ENCODE results near the gene RGMB. TPM values are rescaled to one million over a fixed set of nuclear protein-coding genes. Genes with fewer than 3 reads are reported as not detected.

Gene RGMB
- total and polyA plus RNA-seq, 2 donors (not counting 3 experiments of a cell fraction or from before 2014, with no cell fraction given), result 15.0 to 31.3 TPM

- Histone ChIP-seq H3K27ac (ENCODE audit: insufficient read depth, low read depth, low read length) (no peak overlapping the region), H3K79me2 (ENCODE audit: control insufficient read depth, insufficient read depth, low read length) (peaks cover 4% of the 10 kb centered on the region), H3K9me1 (replicated peaks; ENCODE audit: control insufficient read depth, extremely low read depth, insufficient read depth, low read length) (no peaks in the 10 kb centered on the region)
Measured at GRCh38 chr5:98765815-98766214, 7.6 kb upstream of the RGMB start.

More at GRCh38 chr5:98765815-98766214, 7.6 kb upstream of the RGMB start:
- BruUV-seq (replicated peaks), result no TSS peak
- ChIA-PET CTCF (no interaction called here), POLR2A (no interaction called here)
- Histone ChIP-seq H4K20me1 (replicated peaks; ENCODE audit: control insufficient read depth, extremely low read depth, insufficient read depth, low read length) (no peaks in the 10 kb centered on the region), H2AFZ (ENCODE audit: low read depth, low read length) (no peak overlapping the region), H3K27me3 (ENCODE audit: control insufficient read depth in 2 of 2, insufficient read depth in 2 of 2, low read length in 2 of 2) (no peaks in the 10 kb centered on the region), H3K4me2 (ENCODE audit: insufficient read depth, low read length) (no peak overlapping the region), H3K36me3 (ENCODE audit: control insufficient read depth in 2 of 2, extremely low read depth in 1 of 2, insufficient read depth in 2 of 2, low read length in 2 of 2) (no peaks in the 10 kb centered on the region), H3K9me3 (replicated peaks; ENCODE audit: control insufficient read depth, insufficient read depth, low read length) (no peaks in the 10 kb centered on the region), H3K4me1 (ENCODE audit: control insufficient read depth, extremely low read depth, insufficient read depth, low read length) (peaks cover 7% of the 10 kb centered on the region), H3K4me3 (replicated peaks in 1 of 3; ENCODE audit: insufficient read depth in 1 of 3, low read depth in 1 of 3, low read length in 3 of 3) (no peak overlapping the region), H3K9ac (replicated peaks; ENCODE audit: extremely low read depth, insufficient read depth, low read length) (no peak overlapping the region)
- intact Hi-C loops (cut with micrococcal nuclease), result no loop called here
- dilution Hi-C loops (cut with MboI; ENCODE audit: extremely low pct_ligation_motif_present, low sequenced_read_pairs), result no loop called here
- DNase-seq (ENCODE audit: low read depth, low spot score), result no peak
- FAIRE-seq, result no peak
- TF ChIP-seq CTCF (IDR thresholded peaks at IDR 0.05; ENCODE audit: extremely low read depth in 1 of 2, insufficient read depth in 1 of 2, low read depth in 1 of 2, low read length in 2 of 2) (no peak), GATA2 (IDR thresholded peaks at IDR 0.05; ENCODE audit: insufficient read depth, insufficient read length, low read depth, low read length) (no peak), FOS (IDR thresholded peaks at IDR 0.05; ENCODE audit: borderline replicate concordance, insufficient read depth, low read length) (no peak), POLR2A (IDR thresholded peaks at IDR 0.05; ENCODE audit: low read depth, low read length) (no peak), POLR2AphosphoS5 (IDR thresholded peaks at IDR 0.05; ENCODE audit: insufficient read depth, low read depth, low read length) (no peak), MYC (IDR thresholded peaks at IDR 0.05; ENCODE audit: low read depth, low read length) (no peak), JUN (IDR thresholded peaks at IDR 0.05; ENCODE audit: borderline replicate concordance, insufficient read depth, insufficient read length, low read depth) (no peak)
- TF ChIP-seq, protein P1, sequence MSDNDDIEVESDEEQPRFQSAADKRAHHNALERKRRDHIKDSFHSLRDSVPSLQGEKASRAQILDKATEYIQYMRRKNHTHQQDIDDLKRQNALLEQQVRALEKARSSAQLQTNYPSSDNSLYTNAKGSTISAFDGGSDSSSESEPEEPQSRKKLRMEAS (IDR thresholded peaks at IDR 0.05; ENCODE audit: insufficient read depth, insufficient read length), result no peak

All from endothelial cell of umbilical vein (primary cell).